Esophagus squamous epithelium (tissue), 4 donors: ENCODE measurements around the gene CFAP20DC.

Experiments used
- POLR2A ChIP-seq, 4 donors: fragments of 450-650 bp; IDR thresholded peaks; one replicate each; pipeline ENCODE4 v1.6.1; 2017; ENCODE audit warnings: antibody characterized with exemption in 4 of 4, mild to moderate bottlenecking in 4 of 4, moderate library complexity in 3 of 4
- TF ChIP-seq, protein P1 (sequence below), 6 experiments: fragments of 450-650 bp in 4 of 6; fragments of 200-600 bp in 2 of 6; sonication (generic) in 2 of 6; IDR thresholded peaks; one replicate each; pipeline ENCODE4 v1.5.1; 2016 to 2019; ENCODE audit warnings: antibody characterized with exemption in 6 of 6, mild to moderate bottlenecking in 4 of 6, moderate library complexity in 4 of 6

DNA sequence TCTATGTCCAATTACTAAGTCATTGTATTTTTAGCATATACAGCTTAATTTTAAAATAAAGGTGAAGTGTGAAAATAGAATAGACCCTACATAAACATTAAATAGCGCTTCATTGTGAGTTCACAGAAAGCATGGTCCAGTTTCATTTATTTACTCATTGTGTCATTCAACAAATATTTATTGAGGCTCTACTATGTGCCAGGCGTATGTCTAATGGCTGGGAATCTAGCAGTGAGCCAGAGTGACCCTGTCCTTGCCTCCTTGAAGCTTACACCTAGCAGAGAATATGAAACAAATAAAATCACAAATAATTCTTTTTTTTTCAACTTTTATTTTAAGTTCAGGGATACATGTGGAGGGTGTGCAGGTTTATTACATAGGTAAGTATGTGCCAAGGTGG, 161.7 kb downstream of the CFAP20DC start:
- TF ChIP-seq, protein P1, sequence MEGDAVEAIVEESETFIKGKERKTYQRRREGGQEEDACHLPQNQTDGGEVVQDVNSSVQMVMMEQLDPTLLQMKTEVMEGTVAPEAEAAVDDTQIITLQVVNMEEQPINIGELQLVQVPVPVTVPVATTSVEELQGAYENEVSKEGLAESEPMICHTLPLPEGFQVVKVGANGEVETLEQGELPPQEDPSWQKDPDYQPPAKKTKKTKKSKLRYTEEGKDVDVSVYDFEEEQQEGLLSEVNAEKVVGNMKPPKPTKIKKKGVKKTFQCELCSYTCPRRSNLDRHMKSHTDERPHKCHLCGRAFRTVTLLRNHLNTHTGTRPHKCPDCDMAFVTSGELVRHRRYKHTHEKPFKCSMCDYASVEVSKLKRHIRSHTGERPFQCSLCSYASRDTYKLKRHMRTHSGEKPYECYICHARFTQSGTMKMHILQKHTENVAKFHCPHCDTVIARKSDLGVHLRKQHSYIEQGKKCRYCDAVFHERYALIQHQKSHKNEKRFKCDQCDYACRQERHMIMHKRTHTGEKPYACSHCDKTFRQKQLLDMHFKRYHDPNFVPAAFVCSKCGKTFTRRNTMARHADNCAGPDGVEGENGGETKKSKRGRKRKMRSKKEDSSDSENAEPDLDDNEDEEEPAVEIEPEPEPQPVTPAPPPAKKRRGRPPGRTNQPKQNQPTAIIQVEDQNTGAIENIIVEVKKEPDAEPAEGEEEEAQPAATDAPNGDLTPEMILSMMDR (IDR thresholded peaks at IDR 0.05) = no peak
- no peak for TF ChIP-seq POLR2A (IDR thresholded peaks at IDR 0.05)
